ENCODE measurements around the gene TBC1D13. TPM values are rescaled to one million over a fixed set of nuclear protein-coding genes. Genes with fewer than 3 reads are reported as not detected.
A peak's percentile ranks its signal among the peaks of the same experiment; 100 is the strongest.

Gene TBC1D13
- total and polyA plus RNA-seq, 2 of the 13 experiments (the other 11 are each of a cell fraction or from before 2014, with no cell fraction given) = 17.9 to 19.7 TPM

DNA sequence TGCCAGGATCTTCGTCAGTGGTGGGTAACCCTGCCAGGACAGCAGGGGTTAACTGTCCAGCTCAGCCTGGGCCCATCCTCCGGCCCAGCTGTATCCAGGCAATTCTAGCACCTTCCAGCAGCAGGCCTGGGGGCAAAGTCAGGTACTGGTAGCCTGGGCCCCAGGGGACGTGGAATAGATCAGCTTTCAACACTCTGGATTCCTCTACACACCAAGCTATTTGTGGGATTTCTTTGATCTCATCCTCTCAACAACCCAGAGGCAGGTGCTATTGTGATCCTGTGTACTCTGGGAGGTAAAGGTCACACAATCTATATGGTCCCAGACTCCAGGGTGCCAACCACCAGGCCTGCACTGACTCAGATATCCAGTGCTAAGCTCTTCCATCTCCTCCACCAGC lies 51.3 kb downstream of the TBC1D13 start:
- Histone ChIP-seq H3K4me1 (ENCODE audit: insufficient read depth, low read length) (peaks cover 70% of the 10 kb centered on the region), H3K9me3 (ENCODE audit: low read length) (no peaks in the 10 kb centered on the region), H3K27ac (ENCODE audit: extremely low read length, insufficient read depth, low read length) (peak overlapping the region; percentile 84), H4K20me1 (ENCODE audit: insufficient read depth, low read length) (no peaks in the 10 kb centered on the region), H3K27me3 (ENCODE audit: control insufficient read depth in 1 of 2, insufficient read depth in 2 of 2, low read length in 2 of 2) (no peaks in the 10 kb centered on the region), H3K4me2 (ENCODE audit: low read depth, low read length) (peak overlapping the region; percentile 36), H3K9ac (ENCODE audit: insufficient read depth, low read depth, low read length) (peak overlapping the region; percentile 49), H3K79me2 (ENCODE audit: insufficient read depth, low read length) (no peaks in the 10 kb centered on the region), H2AFZ (ENCODE audit: low read length) (no peak overlapping the region), H3K36me3 (replicated peaks in 1 of 2; ENCODE audit: control insufficient read depth in 1 of 2, insufficient read depth in 2 of 2, low read length in 2 of 2) (peaks cover 11 to 24% of the 10 kb centered on the region in 2 experiments), H3K4me3 (replicated peaks in 1 of 3; ENCODE audit: insufficient read depth in 1 of 3, low read depth in 2 of 3, low read length in 3 of 3) (peak overlapping the region in 1 of 3 experiments; percentile 33; a peak in 1 of 6 replicates)
- FAIRE-seq = peak; percentile 89
- no TSS peak for BruUV-seq (replicated peaks)
- peak; percentile 96 for DNase-seq (ENCODE audit: low spot score)
- 40% methylated on average over 2 of the region's 3 CpGs for WGBS (ENCODE audit: low lambda C conversion rate)
- ATAC-seq = peak; percentile 95
- intact Hi-C loops (cut with micrococcal nuclease; ENCODE audit: unreplicated experiment) (no loop called here), in situ Hi-C loops (cut with HindIII; ENCODE audit: extremely low pct_ligation_motif_present, low pct_unique_long_range_greater_than_20kb) (no loop called here)
- ChIA-PET CTCF (ENCODE audit: low intra/inter-chr PET ratio, low total read pairs) (no interaction called here), POLR2A (interaction anchor here (0.6 to 1.7 kb wide), 7 partner anchors 9 to 110 kb away, joined by 3 to 15 read pairs (median 3); partner anchors contain the start of genes ENDOG and SPOUT1)
- TF ChIP-seq ZSCAN29 (CRISPR knock-in tag; conservative IDR thresholded peaks at IDR 0.05) = peak; percentile 73; the same call in 1 of the 2 replicates
- TF ChIP-seq, protein P1, sequence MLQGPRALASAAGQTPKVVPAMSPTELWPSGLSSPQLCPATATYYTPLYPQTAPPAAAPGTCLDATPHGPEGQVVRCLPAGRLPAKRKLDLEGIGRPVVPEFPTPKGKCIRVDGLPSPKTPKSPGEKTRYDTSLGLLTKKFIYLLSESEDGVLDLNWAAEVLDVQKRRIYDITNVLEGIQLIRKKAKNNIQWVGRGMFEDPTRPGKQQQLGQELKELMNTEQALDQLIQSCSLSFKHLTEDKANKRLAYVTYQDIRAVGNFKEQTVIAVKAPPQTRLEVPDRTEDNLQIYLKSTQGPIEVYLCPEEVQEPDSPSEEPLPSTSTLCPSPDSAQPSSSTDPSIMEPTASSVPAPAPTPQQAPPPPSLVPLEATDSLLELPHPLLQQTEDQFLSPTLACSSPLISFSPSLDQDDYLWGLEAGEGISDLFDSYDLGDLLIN (CRISPR knock-in tag; IDR thresholded peaks at IDR 0.05; ENCODE audit: borderline replicate concordance) = no peak
- peak; percentile 82 for TF ChIP-seq PPARG (CRISPR knock-in tag; conservative IDR thresholded peaks at IDR 0.05)
- TF ChIP-seq, protein P2, sequence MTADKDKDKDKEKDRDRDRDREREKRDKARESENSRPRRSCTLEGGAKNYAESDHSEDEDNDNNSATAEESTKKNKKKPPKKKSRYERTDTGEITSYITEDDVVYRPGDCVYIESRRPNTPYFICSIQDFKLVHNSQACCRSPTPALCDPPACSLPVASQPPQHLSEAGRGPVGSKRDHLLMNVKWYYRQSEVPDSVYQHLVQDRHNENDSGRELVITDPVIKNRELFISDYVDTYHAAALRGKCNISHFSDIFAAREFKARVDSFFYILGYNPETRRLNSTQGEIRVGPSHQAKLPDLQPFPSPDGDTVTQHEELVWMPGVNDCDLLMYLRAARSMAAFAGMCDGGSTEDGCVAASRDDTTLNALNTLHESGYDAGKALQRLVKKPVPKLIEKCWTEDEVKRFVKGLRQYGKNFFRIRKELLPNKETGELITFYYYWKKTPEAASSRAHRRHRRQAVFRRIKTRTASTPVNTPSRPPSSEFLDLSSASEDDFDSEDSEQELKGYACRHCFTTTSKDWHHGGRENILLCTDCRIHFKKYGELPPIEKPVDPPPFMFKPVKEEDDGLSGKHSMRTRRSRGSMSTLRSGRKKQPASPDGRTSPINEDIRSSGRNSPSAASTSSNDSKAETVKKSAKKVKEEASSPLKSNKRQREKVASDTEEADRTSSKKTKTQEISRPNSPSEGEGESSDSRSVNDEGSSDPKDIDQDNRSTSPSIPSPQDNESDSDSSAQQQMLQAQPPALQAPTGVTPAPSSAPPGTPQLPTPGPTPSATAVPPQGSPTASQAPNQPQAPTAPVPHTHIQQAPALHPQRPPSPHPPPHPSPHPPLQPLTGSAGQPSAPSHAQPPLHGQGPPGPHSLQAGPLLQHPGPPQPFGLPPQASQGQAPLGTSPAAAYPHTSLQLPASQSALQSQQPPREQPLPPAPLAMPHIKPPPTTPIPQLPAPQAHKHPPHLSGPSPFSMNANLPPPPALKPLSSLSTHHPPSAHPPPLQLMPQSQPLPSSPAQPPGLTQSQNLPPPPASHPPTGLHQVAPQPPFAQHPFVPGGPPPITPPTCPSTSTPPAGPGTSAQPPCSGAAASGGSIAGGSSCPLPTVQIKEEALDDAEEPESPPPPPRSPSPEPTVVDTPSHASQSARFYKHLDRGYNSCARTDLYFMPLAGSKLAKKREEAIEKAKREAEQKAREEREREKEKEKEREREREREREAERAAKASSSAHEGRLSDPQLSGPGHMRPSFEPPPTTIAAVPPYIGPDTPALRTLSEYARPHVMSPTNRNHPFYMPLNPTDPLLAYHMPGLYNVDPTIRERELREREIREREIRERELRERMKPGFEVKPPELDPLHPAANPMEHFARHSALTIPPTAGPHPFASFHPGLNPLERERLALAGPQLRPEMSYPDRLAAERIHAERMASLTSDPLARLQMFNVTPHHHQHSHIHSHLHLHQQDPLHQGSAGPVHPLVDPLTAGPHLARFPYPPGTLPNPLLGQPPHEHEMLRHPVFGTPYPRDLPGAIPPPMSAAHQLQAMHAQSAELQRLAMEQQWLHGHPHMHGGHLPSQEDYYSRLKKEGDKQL (CRISPR knock-in tag; IDR thresholded peaks at IDR 0.05; ENCODE audit: low read depth) = peak; percentile 91
- TF ChIP-seq FOXA3 (CRISPR knock-in tag; IDR thresholded peaks at IDR 0.05) = peak; percentile 86
- TF ChIP-seq, protein P3, sequence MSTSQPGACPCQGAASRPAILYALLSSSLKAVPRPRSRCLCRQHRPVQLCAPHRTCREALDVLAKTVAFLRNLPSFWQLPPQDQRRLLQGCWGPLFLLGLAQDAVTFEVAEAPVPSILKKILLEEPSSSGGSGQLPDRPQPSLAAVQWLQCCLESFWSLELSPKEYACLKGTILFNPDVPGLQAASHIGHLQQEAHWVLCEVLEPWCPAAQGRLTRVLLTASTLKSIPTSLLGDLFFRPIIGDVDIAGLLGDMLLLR (CRISPR knock-in tag; IDR thresholded peaks at IDR 0.05) = no peak
- TF ChIP-seq ZNF446 (CRISPR knock-in tag; IDR thresholded peaks at IDR 0.05) = peak; percentile 52; the same call in 1 of the 2 replicates
- no peak for TF ChIP-seq ZSCAN25 (CRISPR knock-in tag; IDR thresholded peaks at IDR 0.05)
- TF ChIP-seq, protein P4, sequence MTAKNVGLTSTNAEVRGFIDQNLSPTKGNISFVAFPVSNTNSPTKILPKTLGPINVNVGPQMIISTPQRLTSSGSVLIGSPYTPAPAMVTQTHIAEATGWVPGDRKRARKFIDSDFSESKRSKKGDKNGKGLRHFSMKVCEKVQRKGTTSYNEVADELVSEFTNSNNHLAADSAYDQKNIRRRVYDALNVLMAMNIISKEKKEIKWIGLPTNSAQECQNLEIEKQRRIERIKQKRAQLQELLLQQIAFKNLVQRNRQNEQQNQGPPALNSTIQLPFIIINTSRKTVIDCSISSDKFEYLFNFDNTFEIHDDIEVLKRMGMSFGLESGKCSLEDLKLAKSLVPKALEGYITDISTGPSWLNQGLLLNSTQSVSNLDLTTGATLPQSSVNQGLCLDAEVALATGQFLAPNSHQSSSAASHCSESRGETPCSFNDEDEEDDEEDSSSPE (CRISPR knock-in tag; IDR thresholded peaks at IDR 0.05) = 0 out of 2 replicates have a peak, but pooled peaks have one; percentile 17
- no peak for TF ChIP-seq REL (CRISPR knock-in tag; conservative IDR thresholded peaks at IDR 0.05)
- no peak for TF ChIP-seq ZNF160 (CRISPR knock-in tag; IDR thresholded peaks at IDR 0.05)
- TF ChIP-seq FOXK1 (CRISPR knock-in tag; IDR thresholded peaks at IDR 0.05; ENCODE audit: borderline replicate concordance, low read depth) = peak; percentile 43; the same call in 1 of the 2 replicates
- peak; percentile 83 for TF ChIP-seq RARA (CRISPR knock-in tag; IDR thresholded peaks at IDR 0.05)
- TF ChIP-seq MED1 (CRISPR knock-in tag; IDR thresholded peaks at IDR 0.05) = peak; percentile 62
- peak; percentile 73 for TF ChIP-seq BHLHE40 (IDR thresholded peaks at IDR 0.05; ENCODE audit: low read length)
- TF ChIP-seq RXRA (CRISPR knock-in tag; IDR thresholded peaks at IDR 0.05) = peak; percentile 79
